COLO668 (cell line): ENCODE data around the gene GCH1.
A peak's percentile ranks its signal among the peaks of the same experiment; 100 is the strongest.
"Not testable (repeated sequence)": the region's sequence is repeated elsewhere in the genome, so short reads cannot be mapped to it uniquely, and the experiment has no call there.

Experiments used
- DNase-seq: peaks from one replicate; lab custom pipeline; 2025; ENCODE audit not compliant: unreplicated experiment; lab: John Stamatoyannopoulos, UW

Gene GCH1

GRCh38 chr14:54902521-54903420, at the start of gene GCH1:
Gene GCH1, minus strand, starts transcription at chr14:54902826. Its CDS starts 163 bp downstream, at chr14:54902663.
- DNase-seq: peak; percentile 91

- DNase-seq: no peak
Observed at GRCh38 chr14:54947230-54947629, 44.6 kb upstream of the GCH1 start.

- DNase-seq: no peak
Observed at GRCh38 chr14:54946500-54946899, 43.9 kb upstream of the GCH1 start.

GRCh38 chr14:54944737-54945391, 42.2 kb upstream of the GCH1 start:
- no peak for DNase-seq

- DNase-seq: no peak
Observed at GRCh38 chr14:54942913-54943312, 40.3 kb upstream of the GCH1 start.

GRCh38 chr14:54936816-54937215, 34.2 kb upstream of the GCH1 start:
- DNase-seq: no peak

- no peak for DNase-seq
Observed at GRCh38 chr14:54935958-54936357, 33.3 kb upstream of the GCH1 start.

GRCh38 chr14:54935100-54935499, 32.5 kb upstream of the GCH1 start:
- DNase-seq: no peak

- no peak for DNase-seq
Observed at GRCh38 chr14:54933006-54933405, 30.4 kb upstream of the GCH1 start.

- no peak for DNase-seq
Observed at GRCh38 chr14:54931598-54932340, 29.1 kb upstream of the GCH1 start.

GRCh38 chr14:54931101-54931500, 28.5 kb upstream of the GCH1 start:
- DNase-seq: no peak

GRCh38 chr14:54929556-54929955, 26.9 kb upstream of the GCH1 start:
- DNase-seq: no peak

GRCh38 chr14:54928216-54928615, 25.6 kb upstream of the GCH1 start:
- no peak for DNase-seq

- DNase-seq: no peak
Observed at GRCh38 chr14:54927551-54927950, 24.9 kb upstream of the GCH1 start.

GRCh38 chr14:54926570-54926969, 23.9 kb upstream of the GCH1 start:
- DNase-seq: not testable (repeated sequence)

- DNase-seq: no peak
Observed at GRCh38 chr14:54922598-54922997, 20.0 kb upstream of the GCH1 start.

GRCh38 chr14:54920052-54920451, 17.4 kb upstream of the GCH1 start:
- no peak for DNase-seq

GRCh38 chr14:54919330-54919729, 16.7 kb upstream of the GCH1 start:
- DNase-seq: no peak

GRCh38 chr14:54918427-54918826, 15.8 kb upstream of the GCH1 start:
- DNase-seq: no peak

- DNase-seq: no peak
Observed at GRCh38 chr14:54916101-54916500, 13.5 kb upstream of the GCH1 start.

- no peak for DNase-seq
Observed at GRCh38 chr14:54909817-54910558, 7.4 kb upstream of the GCH1 start.
